A549 (cell line): Measurements from ENCODE around the gene KCNQ1OT1. TPM values are rescaled to one million over a fixed set of nuclear protein-coding genes. Genes with fewer than 3 reads are reported as not detected.

Experiments
- ATAC-seq, 2 experiments: fragments of 200-7000 bp in 1 of 2; fragments of >200 bp in 1 of 2; cut with Nextera tagmentation in 1 of 2; cut with Tn5 transposase in 1 of 2; 3 replicates each; pipeline versions ENCODE4 v1.8.0 to v1.9.1; 2018 to 2020; ENCODE audit warnings: mild to moderate bottlenecking in 1 of 2, moderate library complexity in 1 of 2
- CTCF ChIA-PET: fragments of 300-600 bp; sonication (Branson Sonifier 250); formaldehyde crosslinking; extraction: SDS; loops from one replicate; lab custom pipeline; 2021; ENCODE audit warnings: antibody characterized with exemption, inconsistent platforms; lab: Yijun Ruan, JAX
- POLR2A ChIA-PET: fragments of 350-600 bp; formaldehyde crosslinking; extraction: SDS; loops from one replicate; lab custom pipeline; 2021; ENCODE audit warnings: antibody characterized with exemption, inconsistent platforms; lab: Yijun Ruan, JAX
- DNase-seq, 2 experiments: peaks; one replicate each; pipeline versions ENCODE4 v3.0.0 to v3.0.0-alpha.2; 2011 to 2016; ENCODE audit warnings: low read depth in 1 of 2, low spot score in 1 of 2
- FAIRE-seq: peaks from 2 replicates; lab custom pipeline; 2011; peaks lifted over from hg19 to GRCh38; lab: Jason Lieb, UNC
- H3K27ac ChIP-seq, 2 experiments: fragments of >200 bp; sonication (Bioruptor Twin); formaldehyde crosslinking; 3 replicates each; pipeline ENCODE4 v1.5.1; 2016 to 2017
- H3K4me1 ChIP-seq: fragments of >200 bp; sonication (Bioruptor Twin); formaldehyde crosslinking; 3 replicates; pipeline ENCODE4 v1.6.1; 2016
- H3K4me2 ChIP-seq: fragments of >200 bp; sonication (Bioruptor Twin); formaldehyde crosslinking; 3 replicates; pipeline ENCODE4 v1.6.1; 2016
- H3K4me3 ChIP-seq: fragments of >200 bp; sonication (Bioruptor Twin); formaldehyde crosslinking; 3 replicates; pipeline ENCODE4 v1.5.1; 2016
- H3K9me3 ChIP-seq: fragments of >200 bp; sonication (Bioruptor Twin); formaldehyde crosslinking; 3 replicates; pipeline ENCODE4 v1.6.1; 2016
- BCL3 ChIP-seq: fragments of >200 bp; sonication (Bioruptor Twin); formaldehyde crosslinking; IDR thresholded peaks from 3 replicates; pipeline ENCODE4 v1.6.1; 2016
- BHLHE40 ChIP-seq: IDR thresholded peaks from 2 replicates; pipeline ENCODE4 v1.6.1; 2012; ENCODE audit warnings: low read depth, low read length, inconsistent platforms
- CBX2 ChIP-seq: fragments of 200-600 bp; sonication (generic); IDR thresholded peaks from 2 replicates; pipeline ENCODE4 v1.6.1; 2016; ENCODE audit warnings: low read depth, mild to moderate bottlenecking, borderline replicate concordance
- CBX8 ChIP-seq: fragments of 200-600 bp; sonication (generic); IDR thresholded peaks from 2 replicates; pipeline ENCODE4 v1.6.1; 2016
- CHD2 ChIP-seq: fragments of 150-350 bp; IDR thresholded peaks from 2 replicates; pipeline ENCODE4 v1.6.1; 2014; ENCODE audit warnings: low read length; ENCODE audit not compliant: partially characterized antibody
- EHF ChIP-seq: fragments of 250-450 bp; sonication (Bioruptor Pico); IDR thresholded peaks from 2 replicates; pipeline ENCODE4 v1.5.0; 2020; ENCODE audit warnings: mild to moderate bottlenecking
- ELK1 ChIP-seq: fragments of 150-350 bp; IDR thresholded peaks from 2 replicates; pipeline ENCODE4 v1.6.1; 2014; ENCODE audit warnings: low read depth, mild to moderate bottlenecking, low read length
- ESRRA ChIP-seq: fragments of 150-350 bp; IDR thresholded peaks from 2 replicates; pipeline ENCODE4 v1.6.1; 2014; ENCODE audit warnings: mild to moderate bottlenecking, low read length, borderline replicate concordance
- FOSL2 ChIP-seq, 2 experiments: fragments of 450-650 bp in 1 of 2; fragments of >200 bp in 1 of 2; sonication (Bioruptor Twin) in 1 of 2; formaldehyde crosslinking; IDR thresholded peaks; 2 replicates each; pipeline versions ENCODE4 v1.5.0 to v1.6.1; 2016 to 2020; ENCODE audit warnings: mild to moderate bottlenecking in 1 of 2, moderate library complexity in 1 of 2
- HEYL ChIP-seq: fragments of 250-450 bp; sonication (Bioruptor Pico); IDR thresholded peaks from 2 replicates; pipeline ENCODE4 v1.8.0; 2021; ENCODE audit warnings: mild to moderate bottlenecking, moderate library complexity
- HOXA7 ChIP-seq: fragments of 250-450 bp; sonication (Bioruptor Pico); IDR thresholded peaks from 2 replicates; pipeline ENCODE4 v1.5.0; 2020; ENCODE audit warnings: mild to moderate bottlenecking, moderate library complexity
- HOXB13 ChIP-seq: fragments of 250-450 bp; sonication (Bioruptor Pico); IDR thresholded peaks from 2 replicates; pipeline ENCODE4 v1.5.0; 2020; ENCODE audit warnings: low read depth, mild to moderate bottlenecking, moderate library complexity
- JUNB ChIP-seq: fragments of >200 bp; sonication (Bioruptor Twin); formaldehyde crosslinking; IDR thresholded peaks from 2 replicates; pipeline ENCODE4 v1.6.1; 2016
- KDM1A ChIP-seq: fragments of 200-600 bp; sonication (generic); IDR thresholded peaks from 2 replicates; pipeline ENCODE4 v1.6.1; 2016; ENCODE audit warnings: low read depth, mild to moderate bottlenecking
- KDM5A ChIP-seq: fragments of 200-600 bp; sonication (generic); IDR thresholded peaks from 2 replicates; pipeline ENCODE4 v1.6.1; 2016; ENCODE audit warnings: antibody characterized with exemption, mild to moderate bottlenecking
- MAFK ChIP-seq: fragments of 450-650 bp; IDR thresholded peaks from 2 replicates; pipeline ENCODE4 v1.6.1; 2014; ENCODE audit not compliant: partially characterized antibody
- MAZ ChIP-seq: fragments of 150-350 bp; IDR thresholded peaks from 2 replicates; pipeline ENCODE4 v1.6.1; 2014; ENCODE audit warnings: antibody characterized with exemption, low read depth, low read length, borderline replicate concordance
- NR3C1 ChIP-seq: fragments of >200 bp; sonication (Bioruptor Twin); formaldehyde crosslinking; IDR thresholded peaks from 3 replicates; pipeline ENCODE4 v1.6.1; 2017
- POLR2AphosphoS2 ChIP-seq: conservative IDR thresholded peaks from 2 replicates; pipeline ENCODE4 v1.6.1; 2012; ENCODE audit warnings: low read length, improper control_type of control experiment, inconsistent platforms
- RCOR1 ChIP-seq: fragments of 150-350 bp; IDR thresholded peaks from 2 replicates; pipeline ENCODE4 v1.6.1; 2014; ENCODE audit warnings: antibody characterized with exemption, low read length, low read depth
- REST ChIP-seq: fragments of 200-600 bp; sonication (generic); IDR thresholded peaks from 2 replicates; pipeline ENCODE4 v1.6.1; 2016; ENCODE audit warnings: antibody characterized with exemption, mild to moderate bottlenecking, moderate library complexity
- RNF2 ChIP-seq: fragments of 200-600 bp; sonication (generic); IDR thresholded peaks from 2 replicates; pipeline ENCODE4 v1.6.1; 2016; ENCODE audit warnings: low read depth, mild to moderate bottlenecking, antibody characterized with exemption, moderate library complexity, borderline replicate concordance
- ZC3H11A ChIP-seq: fragments of 450-650 bp; IDR thresholded peaks from 2 replicates; pipeline ENCODE4 v1.6.1; 2014; ENCODE audit warnings: antibody characterized with exemption, mild to moderate bottlenecking
- ZNF302 ChIP-seq: fragments of 250-450 bp; sonication (Bioruptor Pico); IDR thresholded peaks from 2 replicates; pipeline ENCODE4 v1.9.0; 2021; ENCODE audit warnings: inconsistent platforms, mild to moderate bottlenecking, moderate library complexity
- WGBS: methylation state at CpG from one replicate; pipeline ENCODE4 v1.1.6; 2017; ENCODE audit errors: missing lambda C conversion rate; 5-methylcytosine and 5-hydroxymethylcytosine counted together
- polyA plus RNA-seq, 4 experiments: library from polyadenylated mRNA; depleted of rRNA in 3 of 4; stranded (reverse); fragments of >200 nt; fragmentation: RNase III in 1 of 4; extraction: RNeasy Plus Mini Kit Qiagen cat#74134 plus additional on column Dnase treatment in 1 of 4; gene quantifications; 2 replicates in 3 of 4; 3 replicates in 1 of 4; pipeline ENCODE4 v1.2.3, GENCODE V29; 2011 to 2017

The KCNQ1OT1 gene
- polyA plus RNA-seq, 2 of the 4 experiments (the other 2 are of a cell fraction): 0.03 to 0.13 TPM

- TF ChIP-seq CHD2 (no peak), BHLHE40 (no peak), MAFK (no peak), JUNB (no peak), HOXA7 (no peak), CBX2 (no peak)
Observed at GRCh38 chr11:2664791-2665525, 34.8 kb downstream of the KCNQ1OT1 start (continued).

GRCh38 chr11:2664376-2664775 lies 35.4 kb downstream of the KCNQ1OT1 start:
- no peak overlapping the region for H3K4me3 ChIP-seq
- TF ChIP-seq KDM5A (no peak), RNF2 (no peak), BCL3 (no peak), RCOR1 (no peak), POLR2AphosphoS2 (no peak), ESRRA (no peak), REST (no peak), CBX8 (no peak), ZNF302 (CRISPR knock-in tag) (no peak)
- 71% methylated on average over 4 of the region's 9 CpGs for WGBS
- no peaks in the 10 kb centered on the region for H3K4me1 ChIP-seq
- ATAC-seq: no peak
- ChIA-PET POLR2A (no interaction called here), CTCF (no interaction called here)
- no peak overlapping the region for H3K4me2 ChIP-seq
- DNase-seq: no peak
- peaks cover 46% of the 10 kb centered on the region for H3K9me3 ChIP-seq
- FAIRE-seq: no peak
- no peak overlapping the region for H3K27ac ChIP-seq

- H3K4me1 ChIP-seq: no peaks in the 10 kb centered on the region
- FAIRE-seq (no peak), ATAC-seq (no peak), DNase-seq (no peak)
- H3K4me2 ChIP-seq: no peak overlapping the region
- H3K4me3 ChIP-seq: no peak overlapping the region
- ChIA-PET POLR2A (no interaction called here), CTCF (no interaction called here)
- H3K9me3 ChIP-seq: peaks cover 51% of the 10 kb centered on the region
- H3K27ac ChIP-seq: no peak overlapping the region
- TF ChIP-seq EHF (no peak), HOXB13 (no peak), HEYL (CRISPR knock-in tag) (no peak), ZC3H11A (no peak), FOSL2 (IDR thresholded peaks at IDR 0.05) (no peak), FOSL2 (CRISPR knock-in tag; IDR thresholded peaks at IDR 0.05) (no peak), CBX2 (no peak), ELK1 (no peak), KDM1A (no peak), ZNF302 (CRISPR knock-in tag) (no peak), NR3C1 (no peak), HOXA7 (no peak), CBX8 (no peak), MAZ (no peak)
- TF ChIP-seq, all 56 proteins: peak for 0
Observed at GRCh38 chr11:2663915-2664314, 35.9 kb downstream of the KCNQ1OT1 start.
